Hepatocyte (in vitro differentiated cells): ENCODE results near the gene SIN3A.
"Not testable (repeated sequence)": the region's sequence is repeated elsewhere in the genome, so short reads cannot be mapped to it uniquely, and the experiment has no call there.

ENCODE experiments used
- EZH2phosphoT487 ChIP-seq: fragments of 200-600 bp; sonication (generic); IDR thresholded peaks from one replicate; pipeline ENCODE4 v1.6.1; 2018; ENCODE audit warnings: antibody characterized with exemption, mild to moderate bottlenecking, low read depth, moderate library complexity; ENCODE audit not compliant: unreplicated experiment, severe bottlenecking
- TF ChIP-seq, protein P1 (sequence below): fragments of 200-600 bp; sonication (generic); IDR thresholded peaks from 2 replicates; pipeline ENCODE4 v1.5.1; 2016; ENCODE audit warnings: antibody characterized with exemption, mild to moderate bottlenecking; ENCODE audit not compliant: poor library complexity

DNA sequence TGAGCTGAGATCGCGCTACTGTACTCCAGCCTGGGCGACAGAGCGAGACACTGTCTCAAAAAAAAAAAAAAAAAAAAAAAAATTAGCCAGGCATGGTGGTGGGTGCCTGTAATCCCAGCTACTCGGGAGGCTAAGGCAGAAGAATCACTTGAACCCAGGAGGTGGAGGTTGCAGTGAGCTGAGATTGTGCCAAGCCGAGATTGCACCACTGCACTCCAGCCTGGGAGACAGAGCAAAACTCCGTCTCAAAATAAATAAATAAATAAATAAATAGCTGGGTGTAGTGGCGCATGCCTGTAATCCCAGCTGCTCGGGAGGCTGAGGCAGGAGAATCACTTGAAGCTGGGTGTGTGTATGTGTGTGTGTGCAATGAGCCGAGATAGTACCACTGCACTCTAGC, 6.2 kb downstream of the SIN3A start:
- TF ChIP-seq, protein P1, sequence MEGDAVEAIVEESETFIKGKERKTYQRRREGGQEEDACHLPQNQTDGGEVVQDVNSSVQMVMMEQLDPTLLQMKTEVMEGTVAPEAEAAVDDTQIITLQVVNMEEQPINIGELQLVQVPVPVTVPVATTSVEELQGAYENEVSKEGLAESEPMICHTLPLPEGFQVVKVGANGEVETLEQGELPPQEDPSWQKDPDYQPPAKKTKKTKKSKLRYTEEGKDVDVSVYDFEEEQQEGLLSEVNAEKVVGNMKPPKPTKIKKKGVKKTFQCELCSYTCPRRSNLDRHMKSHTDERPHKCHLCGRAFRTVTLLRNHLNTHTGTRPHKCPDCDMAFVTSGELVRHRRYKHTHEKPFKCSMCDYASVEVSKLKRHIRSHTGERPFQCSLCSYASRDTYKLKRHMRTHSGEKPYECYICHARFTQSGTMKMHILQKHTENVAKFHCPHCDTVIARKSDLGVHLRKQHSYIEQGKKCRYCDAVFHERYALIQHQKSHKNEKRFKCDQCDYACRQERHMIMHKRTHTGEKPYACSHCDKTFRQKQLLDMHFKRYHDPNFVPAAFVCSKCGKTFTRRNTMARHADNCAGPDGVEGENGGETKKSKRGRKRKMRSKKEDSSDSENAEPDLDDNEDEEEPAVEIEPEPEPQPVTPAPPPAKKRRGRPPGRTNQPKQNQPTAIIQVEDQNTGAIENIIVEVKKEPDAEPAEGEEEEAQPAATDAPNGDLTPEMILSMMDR = not testable (repeated sequence)
- not testable (repeated sequence) for TF ChIP-seq EZH2phosphoT487
